WTC11 (cell line): ENCODE measurements around the gene PI3. TPM values are rescaled to one million over a fixed set of nuclear protein-coding genes. Genes with fewer than 3 reads are reported as not detected.

Experiments
- ATAC-seq: fragments of 200-7000 bp; cut with Tn5 transposase; 2 replicates; pipeline ENCODE4 v1.10.0; 2021; ENCODE audit warnings: mild to moderate bottlenecking, moderate library complexity
- CTCF ChIA-PET: fragments of 300-600 bp; sonication (Branson Sonifier 250); formaldehyde crosslinking; loops from one replicate; lab custom pipeline; 2021; ENCODE audit warnings: antibody characterized with exemption; lab: Charles Lee
- POLR2A ChIA-PET: fragments of 350-600 bp; sonication (Branson Sonifier 250); formaldehyde crosslinking; loops from one replicate; lab custom pipeline; 2021; ENCODE audit warnings: antibody characterized with exemption; lab: Charles Lee
- DNase-seq: peaks from one replicate; pipeline ENCODE4 v3.0.0; 2021; ENCODE audit warnings: low spot score
- H3K27ac Mint-ChIP-seq: 2 replicates; pipeline ENCODE4 v1.8.0; 2021; ENCODE audit warnings: mixed read lengths
- H3K27me3 Mint-ChIP-seq: 2 replicates; pipeline ENCODE4 v1.8.0; 2021; ENCODE audit warnings: low read depth, mild to moderate bottlenecking, moderate library complexity, mixed read lengths
- H3K36me3 Mint-ChIP-seq: 2 replicates; pipeline ENCODE4 v1.8.0; 2021; ENCODE audit warnings: mixed read lengths
- H3K4me1 Mint-ChIP-seq: 2 replicates; pipeline ENCODE4 v1.8.0; 2022; ENCODE audit warnings: mixed read lengths
- H3K4me3 Mint-ChIP-seq: 2 replicates; pipeline ENCODE4 v1.8.0; 2021; ENCODE audit warnings: mild to moderate bottlenecking, moderate library complexity, mixed read lengths
- H3K9me3 Mint-ChIP-seq: 2 replicates; pipeline ENCODE4 v1.8.0; 2021; ENCODE audit warnings: mixed read lengths
- IRF2 ChIP-seq: sonication (generic); formaldehyde crosslinking; IDR thresholded peaks from 2 replicates; pipeline ENCODE4 v1.8.0; 2022; ENCODE audit warnings: low read depth, missing genetic modification reagents, borderline replicate concordance
- total RNA-seq: library from RNA; stranded (reverse); gene quantifications from 3 replicates; pipeline ENCODE4 v1.2.3, GENCODE V29; 2021
- TF ChIP-seq, protein P1 (sequence below): sonication (generic); formaldehyde crosslinking; IDR thresholded peaks from 2 replicates; pipeline ENCODE4 v1.8.0; 2023; ENCODE audit warnings: missing genetic modification reagents, mild to moderate bottlenecking, borderline replicate concordance

PI3 gene
- total RNA-seq, 1 experiment from 2014 or later: not detected

GRCh38 chr20:45223136-45223535 lies 48.4 kb downstream of the PI3 start:
- Mint-ChIP-seq H3K27ac (no peak overlapping the region), H3K4me3 (no peak overlapping the region), H3K4me1 (no peaks in the 10 kb centered on the region), H3K36me3 (no peaks in the 10 kb centered on the region), H3K27me3 (peaks cover 66% of the 10 kb centered on the region), H3K9me3 (no peaks in the 10 kb centered on the region)
- DNase-seq (no peak), ATAC-seq (no peak)
- POLR2A ChIA-PET: no interaction called here
- CTCF ChIA-PET: no interaction called here
- TF ChIP-seq, protein P1, sequence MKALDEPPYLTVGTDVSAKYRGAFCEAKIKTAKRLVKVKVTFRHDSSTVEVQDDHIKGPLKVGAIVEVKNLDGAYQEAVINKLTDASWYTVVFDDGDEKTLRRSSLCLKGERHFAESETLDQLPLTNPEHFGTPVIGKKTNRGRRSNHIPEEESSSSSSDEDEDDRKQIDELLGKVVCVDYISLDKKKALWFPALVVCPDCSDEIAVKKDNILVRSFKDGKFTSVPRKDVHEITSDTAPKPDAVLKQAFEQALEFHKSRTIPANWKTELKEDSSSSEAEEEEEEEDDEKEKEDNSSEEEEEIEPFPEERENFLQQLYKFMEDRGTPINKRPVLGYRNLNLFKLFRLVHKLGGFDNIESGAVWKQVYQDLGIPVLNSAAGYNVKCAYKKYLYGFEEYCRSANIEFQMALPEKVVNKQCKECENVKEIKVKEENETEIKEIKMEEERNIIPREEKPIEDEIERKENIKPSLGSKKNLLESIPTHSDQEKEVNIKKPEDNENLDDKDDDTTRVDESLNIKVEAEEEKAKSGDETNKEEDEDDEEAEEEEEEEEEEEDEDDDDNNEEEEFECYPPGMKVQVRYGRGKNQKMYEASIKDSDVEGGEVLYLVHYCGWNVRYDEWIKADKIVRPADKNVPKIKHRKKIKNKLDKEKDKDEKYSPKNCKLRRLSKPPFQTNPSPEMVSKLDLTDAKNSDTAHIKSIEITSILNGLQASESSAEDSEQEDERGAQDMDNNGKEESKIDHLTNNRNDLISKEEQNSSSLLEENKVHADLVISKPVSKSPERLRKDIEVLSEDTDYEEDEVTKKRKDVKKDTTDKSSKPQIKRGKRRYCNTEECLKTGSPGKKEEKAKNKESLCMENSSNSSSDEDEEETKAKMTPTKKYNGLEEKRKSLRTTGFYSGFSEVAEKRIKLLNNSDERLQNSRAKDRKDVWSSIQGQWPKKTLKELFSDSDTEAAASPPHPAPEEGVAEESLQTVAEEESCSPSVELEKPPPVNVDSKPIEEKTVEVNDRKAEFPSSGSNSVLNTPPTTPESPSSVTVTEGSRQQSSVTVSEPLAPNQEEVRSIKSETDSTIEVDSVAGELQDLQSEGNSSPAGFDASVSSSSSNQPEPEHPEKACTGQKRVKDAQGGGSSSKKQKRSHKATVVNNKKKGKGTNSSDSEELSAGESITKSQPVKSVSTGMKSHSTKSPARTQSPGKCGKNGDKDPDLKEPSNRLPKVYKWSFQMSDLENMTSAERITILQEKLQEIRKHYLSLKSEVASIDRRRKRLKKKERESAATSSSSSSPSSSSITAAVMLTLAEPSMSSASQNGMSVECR (CRISPR knock-in tag): no peak
- TF ChIP-seq IRF2 (CRISPR knock-in tag): no peak

Other genes starting within 250 kb of the PI3 start
- gene TOMM34, start 214.5 kb upstream of the PI3 start, total RNA-seq: 35.9 to 37.7 TPM (median 36.7 TPM) in 3 replicates
- 36.0 to 41.2 TPM (median 37.9 TPM) in 3 replicates for gene STK4, start 208.4 kb upstream of the PI3 start, total RNA-seq
- gene KCNS1, start 73.8 kb upstream of the PI3 start, total RNA-seq: 1.2 to 2.1 TPM (median 2.1 TPM) in 3 replicates
- gene WFDC5, start 59.7 kb upstream of the PI3 start, total RNA-seq: not detected in 3 replicates
- not detected in 3 replicates for gene WFDC12, start 50.4 kb upstream of the PI3 start, total RNA-seq
- gene SEMG1, start 32.1 kb downstream of the PI3 start, total RNA-seq: 2.0 to 2.9 TPM (median 2.1 TPM) in 3 replicates
- not detected in 3 replicates for gene SEMG2, start 46.5 kb downstream of the PI3 start, total RNA-seq
- gene SLPI, start 79.7 kb downstream of the PI3 start, total RNA-seq: 0.60 to 0.78 TPM (median 0.74 TPM) in 3 replicates
- gene RBPJL, start 131.9 kb downstream of the PI3 start, total RNA-seq: 0.78 to 0.85 TPM (median 0.80 TPM) in 3 replicates
- 1.9 to 2.5 TPM (median 2.2 TPM) in 3 replicates for gene MATN4, start 133.4 kb downstream of the PI3 start, total RNA-seq
- 64.0 to 69.6 TPM (median 69.5 TPM) in 3 replicates for gene SDC4, start 173.5 kb downstream of the PI3 start, total RNA-seq
- 15.4 to 20.1 TPM (median 16.4 TPM) in 3 replicates for gene SYS1, start 188.3 kb downstream of the PI3 start, total RNA-seq
- 0.37 to 0.85 TPM in 2 of 3 replicates, not detected in the other for gene TP53TG5, start 203.4 kb downstream of the PI3 start, total RNA-seq
- gene DBNDD2, start 233.4 kb downstream of the PI3 start, total RNA-seq: 58.7 to 65.8 TPM (median 61.1 TPM) in 3 replicates
- 63.7 to 67.7 TPM (median 67.7 TPM) in 3 replicates for gene PIGT, start 241.2 kb downstream of the PI3 start, total RNA-seq